Inflammatory macrophage (primary cell): ENCODE measurements around the gene NTN4.
"Not testable (repeated sequence)": the region's sequence is repeated elsewhere in the genome, so short reads cannot be mapped to it uniquely, and the experiment has no call there.

Experiments
- DNase-seq, 2 donors: peaks; one replicate each; pipeline ENCODE4 v3.0.0-alpha.2; 2020 to 2022
- total RNA-seq, 18 experiments: gene quantifications; one replicate each; lab custom pipeline; 2026; ENCODE audit warnings: mixed read lengths in 6 of 18, inconsistent platforms in 2 of 18; lab: John Stamatoyannopoulos, UW

The NTN4 gene
- total RNA-seq, result 0 to 0.26 (median 0) reads per million in 18 experiments

- peak in 1 of 2 donors; percentile 9 for DNase-seq
Measured at GRCh38 chr12:95790033-95790916, at the start of gene NTN4. Gene NTN4, minus strand, starts transcription at chr12:95790764. Its CDS starts 455 bp downstream, at chr12:95790309.

DNA sequence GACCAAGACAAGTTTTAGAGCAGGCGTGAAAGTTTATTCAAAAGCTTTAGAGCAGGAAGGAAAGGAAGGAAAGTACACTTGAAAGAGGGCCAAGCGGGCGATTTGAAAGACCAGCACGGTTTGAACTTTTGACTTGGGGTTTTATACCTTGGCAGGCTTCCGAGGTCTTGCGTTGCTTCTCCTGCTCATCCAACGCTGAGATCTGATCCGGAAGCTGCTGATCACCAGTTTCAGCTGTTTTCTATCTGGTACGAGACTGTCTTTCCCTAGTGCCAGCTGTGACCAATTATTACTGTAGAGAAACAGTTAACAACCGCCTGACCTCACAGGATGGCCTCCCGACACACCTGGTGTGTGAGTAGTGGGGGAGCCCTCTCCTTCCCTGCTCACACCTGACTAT is 47.6 kb upstream of the NTN4 start:
- no peak for DNase-seq

GRCh38 chr12:95837240-95838038 is 46.9 kb upstream of the NTN4 start:
- no peak for DNase-seq

DNA sequence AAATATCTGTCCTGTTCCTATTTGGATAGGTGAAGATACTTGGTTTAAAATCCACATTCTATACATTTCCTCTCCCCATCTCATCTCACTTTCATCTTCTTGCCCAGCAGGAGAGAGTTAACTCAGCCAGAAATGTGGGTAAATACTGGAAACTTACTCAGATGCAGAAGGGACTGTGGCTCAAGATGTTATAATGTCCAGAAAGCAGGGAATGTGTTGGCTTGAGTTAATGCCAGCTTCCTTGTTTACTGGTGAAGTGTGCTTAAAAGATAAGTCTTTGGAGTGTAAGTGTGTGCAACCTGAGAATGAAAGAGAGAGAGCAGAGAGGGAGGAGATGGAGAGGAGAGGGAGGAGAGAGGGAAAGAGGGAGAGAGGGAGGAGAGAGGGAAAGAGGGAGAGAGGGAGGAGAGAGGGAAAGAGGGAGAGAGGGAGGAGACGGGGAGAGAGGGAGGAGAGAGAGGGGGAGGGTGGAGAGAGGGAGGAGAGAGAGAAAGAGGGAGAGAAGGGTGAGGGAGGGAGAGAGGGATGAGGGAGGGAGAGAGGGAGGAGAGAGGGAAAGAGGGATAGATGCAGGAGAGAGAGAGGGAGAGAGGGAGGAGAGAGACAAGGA is 46.2 kb upstream of the NTN4 start:
- no peak for DNase-seq

DNA sequence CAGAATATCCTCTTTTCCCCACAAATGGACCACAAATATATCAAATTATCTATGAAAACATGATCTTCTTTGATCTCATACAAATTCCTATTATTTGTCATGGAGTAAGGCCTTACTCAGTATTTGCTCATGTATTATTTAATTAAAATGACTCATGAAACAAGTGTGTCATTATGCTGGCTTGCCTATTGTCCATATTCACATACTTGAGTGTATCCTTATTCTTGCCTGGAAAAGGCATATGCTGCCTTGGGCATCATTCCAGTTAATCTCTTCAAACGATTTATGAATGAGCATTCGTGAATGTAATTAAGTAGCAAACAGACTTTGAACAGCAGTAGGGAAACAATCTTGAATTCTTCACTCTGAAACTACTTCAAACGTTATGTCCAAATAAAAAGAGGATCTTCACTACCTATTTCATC is 45.6 kb upstream of the NTN4 start:
- DNase-seq, result no peak

DNA sequence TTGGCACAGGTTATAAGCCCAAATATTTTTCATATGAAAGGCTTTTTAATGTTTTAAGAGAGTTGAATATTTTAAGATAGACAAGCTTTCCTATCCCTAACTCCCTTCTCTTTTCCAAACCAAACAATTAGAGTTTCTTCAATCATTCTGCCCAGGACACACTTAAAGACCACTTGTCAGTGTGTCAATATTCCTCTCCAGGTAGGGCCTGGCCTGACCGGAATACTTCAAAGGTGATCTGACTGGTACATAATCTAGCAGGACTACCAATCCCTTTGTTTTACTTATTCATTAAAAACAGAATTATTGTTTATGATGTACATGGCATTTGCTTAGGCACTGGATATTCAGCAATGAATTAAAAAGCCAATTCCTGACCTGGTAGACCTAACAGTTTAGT is 44.0 kb upstream of the NTN4 start:
- DNase-seq, result no peak

DNA sequence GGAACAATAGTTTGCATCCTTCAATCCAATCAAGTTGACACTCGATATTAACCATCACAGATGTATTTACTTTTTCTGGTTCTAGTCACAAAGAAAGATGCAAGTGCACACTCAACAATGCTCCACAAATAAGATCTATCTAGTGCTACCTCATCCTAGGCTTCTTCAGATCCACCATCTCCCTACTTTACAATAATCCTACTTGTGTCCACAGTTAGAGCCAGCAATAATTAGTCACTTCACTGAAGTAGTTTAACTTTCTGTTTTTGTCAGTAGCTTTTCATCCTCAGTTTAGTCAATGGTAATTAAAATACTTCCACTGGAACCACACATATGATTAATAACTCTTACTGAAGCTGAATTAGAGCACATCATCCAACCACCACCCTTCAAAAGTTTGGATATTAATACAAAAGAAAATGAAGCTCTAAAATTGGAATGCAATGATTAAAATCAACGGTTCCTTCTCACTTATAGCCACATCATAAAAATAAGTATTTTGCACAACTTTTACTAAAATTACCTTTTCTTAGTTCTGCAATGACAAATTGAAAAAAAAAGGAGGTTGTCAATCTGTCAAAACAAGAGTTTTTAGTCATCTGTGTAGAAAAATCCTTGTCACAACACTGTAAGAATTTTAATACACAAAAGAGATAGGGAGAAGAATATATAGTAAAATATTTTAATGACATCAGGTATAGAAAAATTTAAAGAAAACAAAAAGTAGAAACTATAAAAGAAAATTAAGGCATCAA is 39.9 kb upstream of the NTN4 start:
- no peak for DNase-seq

- DNase-seq, result no peak
Measured at GRCh38 chr12:95829395-95829794, 38.8 kb upstream of the NTN4 start.

GRCh38 chr12:95820096-95820703 is 29.6 kb upstream of the NTN4 start:
- peak; percentile 33 to 39 for DNase-seq

- peak in 1 of 2 donors; percentile 12 for DNase-seq
Measured at GRCh38 chr12:95815632-95816212, 25.2 kb upstream of the NTN4 start.

- DNase-seq, result not testable (repeated sequence)
Measured at GRCh38 chr12:95812155-95812554, 21.6 kb upstream of the NTN4 start.

GRCh38 chr12:95810411-95810810 is 19.8 kb upstream of the NTN4 start:
- no peak for DNase-seq

GRCh38 chr12:95809000-95809680 is 18.6 kb upstream of the NTN4 start:
- DNase-seq, result no peak

GRCh38 chr12:95808146-95808545 is 17.6 kb upstream of the NTN4 start:
- no peak for DNase-seq

- peak in 1 of 2 donors; percentile 13 for DNase-seq
Measured at GRCh38 chr12:95805864-95806671, 15.5 kb upstream of the NTN4 start.

DNA sequence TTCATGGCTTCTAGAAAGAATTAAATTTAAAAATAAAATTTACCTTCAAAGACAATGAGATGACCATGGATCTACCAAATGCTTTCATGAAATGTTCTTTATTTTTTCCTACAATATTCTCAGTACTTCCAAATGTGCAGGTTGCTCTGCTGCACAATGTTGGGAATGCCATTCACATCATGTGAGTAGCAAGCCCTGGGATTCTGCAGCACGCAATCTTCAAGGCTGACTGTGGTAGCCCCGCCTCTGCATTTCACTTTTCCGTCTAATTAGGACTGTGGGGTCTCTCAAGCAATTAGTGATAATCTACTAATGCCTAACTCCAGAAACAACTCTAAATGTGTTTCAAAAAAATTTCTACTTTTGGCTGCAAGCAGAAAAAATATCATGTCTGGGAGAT is 13.7 kb upstream of the NTN4 start:
- no peak for DNase-seq

DNA sequence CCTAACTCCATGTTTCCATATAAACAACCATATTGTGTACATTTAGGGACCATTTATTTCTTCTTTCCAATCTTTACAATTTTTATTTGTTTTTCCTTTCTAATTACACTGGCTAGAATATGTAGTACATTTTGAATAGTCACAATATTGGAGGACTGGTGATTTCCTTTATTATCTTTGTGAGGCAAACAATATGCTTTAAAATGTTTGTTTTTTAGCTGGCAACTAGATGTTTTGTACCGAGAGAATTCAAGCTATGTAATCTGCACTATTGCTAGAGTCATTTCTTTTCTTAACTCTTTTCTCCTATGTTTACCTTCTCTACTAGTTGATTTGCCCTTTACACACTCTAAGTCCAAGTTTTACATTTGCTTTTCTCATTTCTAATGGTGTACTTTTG is 13.3 kb upstream of the NTN4 start:
- DNase-seq, result no peak

GRCh38 chr12:95802482-95803270 is 12.1 kb upstream of the NTN4 start:
- no peak for DNase-seq

GRCh38 chr12:95796982-95797289 is 6.4 kb upstream of the NTN4 start:
- no peak for DNase-seq
